ENCODE measurements around the gene KNSTRN.
A peak's percentile ranks its signal among the peaks of the same experiment; 100 is the strongest.

The KNSTRN gene

GRCh38 chr15:40399370-40399769, 16.8 kb downstream of the KNSTRN start:
- no peak for DNase-seq

GRCh38 chr15:40405501-40406381, 23.2 kb downstream of the KNSTRN start, which contains the start of gene IVD:
Gene IVD, plus strand, starts transcription at chr15:40405795. Its CDS starts 33 bp downstream, at chr15:40405828.
- peak; percentile 81 for DNase-seq

GRCh38 chr15:40407330-40407990, 24.9 kb downstream of the KNSTRN start:
- no peak for DNase-seq

GRCh38 chr15:40409366-40409765, 26.8 kb downstream of the KNSTRN start:
- no peak for DNase-seq

GRCh38 chr15:40410476-40410875, 28.0 kb downstream of the KNSTRN start:
- no peak for DNase-seq

- no peak for DNase-seq
Observed at GRCh38 chr15:40412095-40412759, 29.7 kb downstream of the KNSTRN start.

- no peak for DNase-seq
Observed at GRCh38 chr15:40413036-40413435, 30.5 kb downstream of the KNSTRN start.

- no peak for DNase-seq
Observed at GRCh38 chr15:40414816-40415215, 32.3 kb downstream of the KNSTRN start.

- DNase-seq: no peak
Observed at GRCh38 chr15:40415226-40415625, 32.7 kb downstream of the KNSTRN start.

GRCh38 chr15:40416056-40416455, 33.5 kb downstream of the KNSTRN start:
- no peak for DNase-seq

- no peak for DNase-seq
Observed at GRCh38 chr15:40418126-40418525, 35.6 kb downstream of the KNSTRN start.

- no peak for DNase-seq
Observed at GRCh38 chr15:40420071-40420713, 37.7 kb downstream of the KNSTRN start.

GRCh38 chr15:40420793-40421192, 38.3 kb downstream of the KNSTRN start:
- no peak for DNase-seq

GRCh38 chr15:40421246-40422157, 39.0 kb downstream of the KNSTRN start:
- DNase-seq: peak; percentile 76

GRCh38 chr15:40424483-40425115, 42.1 kb downstream of the KNSTRN start:
- DNase-seq: no peak

GRCh38 chr15:40425681-40426080, 43.2 kb downstream of the KNSTRN start:
- DNase-seq: no peak

GRCh38 chr15:40427188-40427587, 44.7 kb downstream of the KNSTRN start:
- no peak for DNase-seq

GRCh38 chr15:40428185-40428584, 45.7 kb downstream of the KNSTRN start:
- DNase-seq: no peak

GRCh38 chr15:40429068-40429710, 46.7 kb downstream of the KNSTRN start:
- DNase-seq: no peak

- DNase-seq: no peak
Observed at GRCh38 chr15:40430271-40430805, 47.8 kb downstream of the KNSTRN start.

All from effector CD4-positive, alpha-beta T cell (primary cell).